Measurements from ENCODE around the gene AFAP1L1.

The AFAP1L1 gene

GRCh38 chr5:149301744-149302380, 30.2 kb downstream of the AFAP1L1 start:
- in situ Hi-C loops (cut with HindIII; ENCODE audit: low pct_ligation_motif_present, low pct_unique_long_range_greater_than_20kb, low sequenced_read_pairs) = no loop called here
- no peak for DNase-seq

- in situ Hi-C loops (cut with HindIII; ENCODE audit: low pct_ligation_motif_present, low pct_unique_long_range_greater_than_20kb, low sequenced_read_pairs) = no loop called here
- no peak for DNase-seq
These were observed 31.0 kb downstream of the AFAP1L1 start for GRCh38 chr5:149302641-149303040.

GRCh38 chr5:149303210-149303609, 31.6 kb downstream of the AFAP1L1 start:
- no peak for DNase-seq
- in situ Hi-C loops (cut with HindIII; ENCODE audit: low pct_ligation_motif_present, low pct_unique_long_range_greater_than_20kb, low sequenced_read_pairs) = no loop called here

- in situ Hi-C loops (cut with HindIII; ENCODE audit: low pct_ligation_motif_present, low pct_unique_long_range_greater_than_20kb, low sequenced_read_pairs) = no loop called here
- DNase-seq = no peak
These were observed 32.8 kb downstream of the AFAP1L1 start for GRCh38 chr5:149304195-149305078.

- in situ Hi-C loops (cut with HindIII; ENCODE audit: low pct_ligation_motif_present, low pct_unique_long_range_greater_than_20kb, low sequenced_read_pairs) = no loop called here
- no peak for DNase-seq
These were observed 37.7 kb downstream of the AFAP1L1 start for GRCh38 chr5:149309354-149309753.

GRCh38 chr5:149310488-149310887, 38.8 kb downstream of the AFAP1L1 start:
- in situ Hi-C loops (cut with HindIII; ENCODE audit: low pct_ligation_motif_present, low pct_unique_long_range_greater_than_20kb, low sequenced_read_pairs) = no loop called here

GRCh38 chr5:149310947-149311658, 39.4 kb downstream of the AFAP1L1 start:
- in situ Hi-C loops (cut with HindIII; ENCODE audit: low pct_ligation_motif_present, low pct_unique_long_range_greater_than_20kb, low sequenced_read_pairs) = no loop called here

More at GRCh38 chr5:149310488-149310887, 38.8 kb downstream of the AFAP1L1 start:
- DNase-seq = no peak

GRCh38 chr5:149313151-149313841, 41.6 kb downstream of the AFAP1L1 start:
- no peak for DNase-seq
- in situ Hi-C loops (cut with HindIII; ENCODE audit: low pct_ligation_motif_present, low pct_unique_long_range_greater_than_20kb, low sequenced_read_pairs) = no loop called here

More at GRCh38 chr5:149310947-149311658, 39.4 kb downstream of the AFAP1L1 start:
- peak; percentile 13 for DNase-seq

- in situ Hi-C loops (cut with HindIII; ENCODE audit: low pct_ligation_motif_present, low pct_unique_long_range_greater_than_20kb, low sequenced_read_pairs) = no loop called here
- DNase-seq = no peak
These were observed 43.0 kb downstream of the AFAP1L1 start for GRCh38 chr5:149314571-149315111.

- in situ Hi-C loops (cut with HindIII; ENCODE audit: low pct_ligation_motif_present, low pct_unique_long_range_greater_than_20kb, low sequenced_read_pairs) = no loop called here
- DNase-seq = no peak
These were observed 44.1 kb downstream of the AFAP1L1 start for GRCh38 chr5:149315753-149316152.

GRCh38 chr5:149317281-149318048, 45.8 kb downstream of the AFAP1L1 start:
- DNase-seq = peak; percentile 41
- in situ Hi-C loops (cut with HindIII; ENCODE audit: low pct_ligation_motif_present, low pct_unique_long_range_greater_than_20kb, low sequenced_read_pairs) = no loop called here

- DNase-seq = no peak
- in situ Hi-C loops (cut with HindIII; ENCODE audit: low pct_ligation_motif_present, low pct_unique_long_range_greater_than_20kb, low sequenced_read_pairs) = no loop called here
These were observed 47.5 kb downstream of the AFAP1L1 start for GRCh38 chr5:149319174-149319573.

GRCh38 chr5:149320791-149321330, 49.2 kb downstream of the AFAP1L1 start:
- peak; percentile 93 for DNase-seq
- in situ Hi-C loops (cut with HindIII; ENCODE audit: low pct_ligation_motif_present, low pct_unique_long_range_greater_than_20kb, low sequenced_read_pairs) = no loop called here

GRCh38 chr5:149322518-149322917, 50.9 kb downstream of the AFAP1L1 start:
- DNase-seq = no peak
- in situ Hi-C loops (cut with HindIII; ENCODE audit: low pct_ligation_motif_present, low pct_unique_long_range_greater_than_20kb, low sequenced_read_pairs) = no loop called here

- DNase-seq = no peak
- in situ Hi-C loops (cut with HindIII; ENCODE audit: low pct_ligation_motif_present, low pct_unique_long_range_greater_than_20kb, low sequenced_read_pairs) = no loop called here
These were observed 51.6 kb downstream of the AFAP1L1 start for GRCh38 chr5:149323210-149323609.

- DNase-seq = no peak
- in situ Hi-C loops (cut with HindIII; ENCODE audit: low pct_ligation_motif_present, low pct_unique_long_range_greater_than_20kb, low sequenced_read_pairs) = no loop called here
These were observed 52.1 kb downstream of the AFAP1L1 start for GRCh38 chr5:149323621-149324205.

- DNase-seq = no peak
- in situ Hi-C loops (cut with HindIII; ENCODE audit: low pct_ligation_motif_present, low pct_unique_long_range_greater_than_20kb, low sequenced_read_pairs) = no loop called here
These were observed 53.0 kb downstream of the AFAP1L1 start for GRCh38 chr5:149324641-149325040.
